ENCODE data around the gene KCNQ5.

Gene KCNQ5

GRCh38 chr6:72676995-72677394 is 55.1 kb downstream of the KCNQ5 start:
- DNase-seq, result no peak

GRCh38 chr6:72677740-72678139 is 55.9 kb downstream of the KCNQ5 start:
- DNase-seq, result peak; percentile 2

- no peak for DNase-seq
Observed at GRCh38 chr6:72683797-72684196, 61.9 kb downstream of the KCNQ5 start.

- no peak for DNase-seq
Observed at GRCh38 chr6:72689107-72689954, 67.5 kb downstream of the KCNQ5 start.

GRCh38 chr6:72691249-72691648 is 69.4 kb downstream of the KCNQ5 start:
- no peak for DNase-seq

- DNase-seq, result no peak
Observed at GRCh38 chr6:72696055-72696454, 74.2 kb downstream of the KCNQ5 start.

GRCh38 chr6:72699159-72699558 is 77.3 kb downstream of the KCNQ5 start:
- DNase-seq, result peak; percentile 28

- no peak for DNase-seq
Observed at GRCh38 chr6:72702421-72702820, 80.6 kb downstream of the KCNQ5 start.

- no peak for DNase-seq
Observed at GRCh38 chr6:72703093-72703492, 81.2 kb downstream of the KCNQ5 start.

GRCh38 chr6:72704979-72705378 is 83.1 kb downstream of the KCNQ5 start:
- no peak for DNase-seq

- DNase-seq, result peak; percentile 14
Observed at GRCh38 chr6:72709431-72709830, 87.6 kb downstream of the KCNQ5 start.

- DNase-seq, result no peak
Observed at GRCh38 chr6:72711731-72712130, 89.9 kb downstream of the KCNQ5 start.

GRCh38 chr6:72712910-72713309 is 91.0 kb downstream of the KCNQ5 start:
- peak; percentile 15 for DNase-seq

GRCh38 chr6:72715119-72715518 is 93.3 kb downstream of the KCNQ5 start:
- no peak for DNase-seq

- DNase-seq, result peak; percentile 16
Observed at GRCh38 chr6:72716916-72717315, 95.1 kb downstream of the KCNQ5 start.

GRCh38 chr6:72720464-72720863 is 98.6 kb downstream of the KCNQ5 start:
- DNase-seq, result peak; percentile 58

- DNase-seq, result peak; percentile 32
Observed at GRCh38 chr6:72721346-72721745, 99.5 kb downstream of the KCNQ5 start.

- peak; percentile 65 for DNase-seq
Observed at GRCh38 chr6:72724545-72724944, 102.7 kb downstream of the KCNQ5 start.

- no peak for DNase-seq
Observed at GRCh38 chr6:72728706-72729343, 107.0 kb downstream of the KCNQ5 start.

- DNase-seq, result no peak
Observed at GRCh38 chr6:72733045-72733444, 111.2 kb downstream of the KCNQ5 start.

- DNase-seq, result no peak
Observed at GRCh38 chr6:72738091-72738490, 116.2 kb downstream of the KCNQ5 start.

- DNase-seq, result no peak
Observed at GRCh38 chr6:72739368-72739779, 117.5 kb downstream of the KCNQ5 start.

- no peak for DNase-seq
Observed at GRCh38 chr6:72740135-72740534, 118.3 kb downstream of the KCNQ5 start.

- no peak for DNase-seq
Observed at GRCh38 chr6:72741083-72741482, 119.2 kb downstream of the KCNQ5 start.
